Stimulated activated CD4-positive, alpha-beta T cell treated with anti-CD3 and anti-CD28 coated beads, Interleukin-15, amount 100 ng/mL, for 1 hour (primary cell): Measurements from ENCODE around the gene GLG1.
"Not testable (repeated sequence)": the region's sequence is repeated elsewhere in the genome, so short reads cannot be mapped to it uniquely, and the experiment has no call there.

Source experiments
- DNase-seq, 2 donors: peaks; one replicate each; pipeline ENCODE4 v3.0.0-alpha.2; 2020; ENCODE audit warnings: low read depth in 1 of 2, low spot score in 1 of 2

GLG1 gene

DNA sequence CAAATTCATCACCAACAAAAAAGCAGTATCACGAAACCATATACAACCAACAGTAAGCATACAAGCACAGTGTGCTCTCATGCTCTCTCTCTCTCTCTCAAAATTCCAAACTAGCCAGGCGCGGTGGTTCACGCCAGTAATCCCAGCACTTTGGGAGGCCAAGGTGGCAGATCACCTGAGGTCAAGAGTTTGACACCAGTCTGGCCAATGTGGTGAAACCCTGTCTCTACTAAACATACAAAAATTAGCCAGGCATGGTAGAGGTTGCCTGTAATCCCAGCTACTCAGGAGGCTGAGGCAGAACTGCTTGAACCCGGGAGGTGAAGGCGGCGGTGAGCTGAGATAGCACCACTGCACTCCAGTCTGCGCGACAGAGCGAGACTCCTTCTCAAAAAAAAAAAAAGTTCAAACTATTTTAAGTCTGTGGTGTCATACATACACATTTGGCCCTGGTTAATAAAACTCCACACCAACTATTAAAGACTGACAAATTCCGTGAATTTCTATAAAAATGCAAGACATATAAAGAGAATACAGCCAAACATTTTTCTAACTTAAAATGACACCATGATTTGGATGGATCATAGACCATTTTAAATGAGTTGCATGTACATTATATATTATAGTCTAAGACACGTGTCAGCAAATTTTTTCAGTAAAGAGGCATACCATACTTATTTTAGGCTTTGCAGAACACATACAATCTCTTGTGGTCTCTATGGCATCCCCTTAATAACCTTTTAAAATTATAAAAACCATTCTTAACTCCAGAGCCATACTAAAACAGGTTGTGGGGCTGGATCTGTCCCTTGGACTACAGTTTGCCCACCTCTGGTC, 30.9 kb downstream of the GLG1 start:
- DNase-seq = no peak

- DNase-seq = no peak
Observed at GRCh38 chr16:74575175-74575806, 31.6 kb downstream of the GLG1 start.

DNA sequence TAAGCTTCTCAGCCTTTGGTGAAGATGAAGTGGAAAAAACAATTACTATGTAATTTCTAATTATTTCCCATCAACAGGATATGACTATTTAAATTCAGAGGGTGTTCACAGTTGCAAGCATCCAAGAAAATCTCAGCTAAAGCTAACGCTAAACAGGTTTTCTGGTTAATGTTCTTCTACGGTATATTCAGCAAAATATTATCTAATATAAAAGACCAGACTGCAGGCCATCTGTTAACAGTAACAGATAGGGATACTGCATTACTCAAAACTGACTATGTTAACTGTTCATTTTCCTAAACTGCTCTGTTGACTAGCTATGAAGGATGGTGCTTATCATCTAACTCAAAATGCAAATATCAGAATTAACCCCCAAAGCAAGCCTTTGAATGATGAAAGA, 32.8 kb downstream of the GLG1 start:
- no peak for DNase-seq

GRCh38 chr16:74573622-74574021, 33.3 kb downstream of the GLG1 start:
- no peak for DNase-seq

- DNase-seq = no peak
Observed at GRCh38 chr16:74570412-74571301, 36.3 kb downstream of the GLG1 start.

DNA sequence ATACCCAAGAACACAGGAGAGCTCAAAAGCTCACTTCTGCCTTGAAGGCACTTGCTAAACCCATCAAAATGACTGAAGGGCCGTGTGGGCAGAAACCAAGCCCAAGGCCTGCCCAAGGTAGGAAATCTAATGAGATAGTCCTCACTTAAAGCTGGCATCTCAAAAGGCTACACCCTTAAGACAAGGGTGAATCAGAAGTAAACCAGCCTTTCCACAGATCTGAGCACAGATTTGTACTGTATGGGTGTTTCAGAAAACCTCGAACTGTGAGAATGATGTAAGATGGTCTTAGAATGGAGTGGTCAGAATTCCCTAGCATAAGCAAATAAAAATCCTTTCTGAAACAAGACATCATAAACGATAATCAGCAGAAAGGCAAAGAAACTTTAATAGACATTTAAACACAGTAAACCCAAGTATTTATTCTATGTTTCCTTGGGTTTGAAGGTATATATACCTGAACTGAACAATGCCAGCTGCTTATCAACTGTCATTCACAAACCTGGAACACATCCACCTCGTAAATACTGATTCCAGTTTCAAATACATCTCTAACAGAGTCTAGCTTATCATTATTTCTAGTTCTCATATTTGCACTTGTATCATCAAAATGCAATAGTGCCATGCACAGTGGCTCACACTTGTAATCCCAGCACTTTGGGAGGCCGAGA, 37.8 kb downstream of the GLG1 start:
- DNase-seq = no peak

GRCh38 chr16:74567901-74568300, 39.0 kb downstream of the GLG1 start:
- no peak for DNase-seq

GRCh38 chr16:74565378-74565777, 41.5 kb downstream of the GLG1 start:
- no peak for DNase-seq

GRCh38 chr16:74564451-74564984, 42.4 kb downstream of the GLG1 start:
- no peak for DNase-seq

GRCh38 chr16:74563828-74564263, 43.1 kb downstream of the GLG1 start:
- no peak for DNase-seq

- DNase-seq = no peak
Observed at GRCh38 chr16:74562117-74562516, 44.8 kb downstream of the GLG1 start.

GRCh38 chr16:74561626-74562025, 45.3 kb downstream of the GLG1 start:
- DNase-seq = no peak

DNA sequence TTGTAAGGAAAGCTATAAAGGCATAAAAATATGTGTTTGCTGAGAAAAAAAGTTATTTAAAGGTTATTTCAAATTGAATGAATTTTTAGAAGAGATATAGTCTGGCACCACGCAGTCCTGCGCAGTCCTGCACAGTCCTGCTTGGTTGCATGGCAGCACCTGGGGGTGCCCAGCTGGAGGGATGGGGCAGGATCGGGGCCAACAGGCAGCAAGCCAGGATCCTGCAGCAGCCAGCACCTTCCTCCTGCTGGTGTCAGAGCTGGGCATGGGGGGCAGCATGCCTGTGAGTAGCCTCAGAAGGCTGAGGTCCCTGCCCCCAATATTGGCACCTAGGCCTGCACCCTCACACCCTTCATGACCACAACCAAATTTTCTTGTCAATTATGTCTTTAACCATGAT, 46.0 kb downstream of the GLG1 start:
- DNase-seq = no peak

GRCh38 chr16:74558873-74559272, 48.0 kb downstream of the GLG1 start:
- no peak for DNase-seq

GRCh38 chr16:74557275-74557674, 49.6 kb downstream of the GLG1 start:
- DNase-seq = no peak

GRCh38 chr16:74556375-74556922, 50.5 kb downstream of the GLG1 start:
- DNase-seq = no peak

GRCh38 chr16:74552357-74552756, 54.6 kb downstream of the GLG1 start:
- not testable (repeated sequence) for DNase-seq

- not testable (repeated sequence) for DNase-seq
Observed at GRCh38 chr16:74550227-74551019, 56.5 kb downstream of the GLG1 start.

DNA sequence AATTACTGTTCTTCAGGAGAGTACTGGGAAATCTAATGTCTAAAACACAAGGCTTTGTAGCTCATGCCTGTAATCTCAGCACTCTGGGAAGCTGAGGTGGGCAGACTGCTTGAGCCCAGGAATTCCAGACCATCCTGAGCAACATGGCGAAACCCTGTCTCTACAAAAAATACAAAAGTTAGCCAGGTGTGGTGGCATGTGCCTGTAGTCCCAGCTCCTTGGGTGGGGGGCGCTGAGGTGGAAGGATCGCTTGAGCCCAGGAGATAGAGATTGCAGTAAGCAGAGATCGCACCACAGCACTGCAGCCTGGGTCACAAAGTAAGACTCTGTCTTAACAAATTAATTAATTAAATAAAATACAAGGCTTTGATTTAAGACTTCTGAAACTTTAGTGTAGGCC, 60.8 kb downstream of the GLG1 start:
- not testable (repeated sequence) for DNase-seq
